NCI-H2196 (cell line): ENCODE data around the gene KSR2.
A peak's percentile ranks its signal among the peaks of the same experiment; 100 is the strongest.
"Not testable (repeated sequence)": the region's sequence is repeated elsewhere in the genome, so short reads cannot be mapped to it uniquely, and the experiment has no call there.

Experiments used
- DNase-seq: peaks from one replicate; lab custom pipeline; 2025; ENCODE audit not compliant: unreplicated experiment; lab: John Stamatoyannopoulos, UW

KSR2 gene

DNA sequence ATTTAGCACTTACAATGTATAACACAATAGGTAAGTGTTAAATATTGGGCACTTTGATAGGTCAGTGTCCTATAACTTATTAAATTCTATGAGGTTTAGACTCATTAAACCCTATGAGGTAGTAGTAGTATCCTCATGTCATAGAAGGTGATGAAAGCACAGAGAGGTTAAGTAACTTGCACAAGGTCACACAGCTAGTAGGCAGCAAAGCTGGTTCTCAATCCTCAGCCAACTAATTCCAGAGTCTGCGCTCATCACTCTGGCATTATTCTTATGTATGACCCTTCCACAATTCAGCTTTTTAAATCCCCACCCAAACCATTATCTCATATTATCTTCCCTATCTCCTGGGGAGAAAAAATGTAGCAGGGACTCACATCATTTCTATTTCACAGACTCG lies 141.1 kb downstream of the KSR2 start:
- DNase-seq, result no peak

DNA sequence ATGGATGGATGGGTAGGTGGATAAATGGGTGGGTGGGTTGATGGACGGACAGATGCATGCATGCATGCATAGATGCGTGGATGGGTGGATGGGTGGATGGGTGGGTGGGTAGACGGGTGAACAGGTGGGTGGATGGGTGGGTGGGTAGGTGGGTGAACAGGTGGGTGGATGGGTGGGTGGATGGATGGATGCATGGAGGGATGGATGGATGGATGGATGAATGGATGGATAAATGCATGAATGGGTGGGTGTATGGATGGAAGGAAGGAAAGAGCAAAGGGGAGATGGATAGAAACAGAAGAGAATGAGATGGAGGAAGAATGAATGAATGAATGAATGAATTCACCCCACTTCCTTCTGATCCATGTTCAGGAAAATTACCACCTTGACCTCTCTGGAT lies 143.0 kb downstream of the KSR2 start:
- DNase-seq, result no peak

DNA sequence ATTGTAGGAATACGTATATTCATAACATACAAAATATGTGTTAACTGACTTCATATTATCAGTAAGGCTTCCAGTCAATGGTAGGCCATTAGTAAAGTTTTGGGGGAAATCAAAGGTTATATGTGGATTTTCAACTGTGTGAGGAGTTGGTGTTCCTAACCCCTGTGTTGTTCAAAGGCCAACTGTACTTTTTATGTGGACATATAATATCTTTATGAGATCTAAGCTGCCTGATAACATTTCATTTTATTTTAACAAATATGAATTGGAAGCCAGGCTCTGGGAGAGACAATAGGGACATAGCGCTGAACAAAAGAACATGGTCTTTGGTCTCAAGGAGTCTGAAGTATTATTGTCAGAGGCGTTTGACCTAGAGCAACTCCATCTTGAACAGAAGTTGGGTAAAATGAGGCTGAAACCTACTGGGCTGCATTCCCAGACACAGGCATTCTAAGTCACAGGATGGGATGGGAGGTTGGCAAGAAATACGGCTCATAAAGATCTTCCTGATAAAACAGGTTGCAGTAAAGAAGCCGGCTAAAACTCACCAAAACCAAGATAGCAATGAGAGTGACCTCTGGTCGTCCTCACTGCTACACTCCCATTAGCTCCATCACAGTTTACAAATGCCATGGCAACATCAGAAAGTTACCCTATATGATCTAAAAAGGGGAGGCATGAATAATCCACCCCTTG lies 147.2 kb downstream of the KSR2 start:
- no peak for DNase-seq

DNA sequence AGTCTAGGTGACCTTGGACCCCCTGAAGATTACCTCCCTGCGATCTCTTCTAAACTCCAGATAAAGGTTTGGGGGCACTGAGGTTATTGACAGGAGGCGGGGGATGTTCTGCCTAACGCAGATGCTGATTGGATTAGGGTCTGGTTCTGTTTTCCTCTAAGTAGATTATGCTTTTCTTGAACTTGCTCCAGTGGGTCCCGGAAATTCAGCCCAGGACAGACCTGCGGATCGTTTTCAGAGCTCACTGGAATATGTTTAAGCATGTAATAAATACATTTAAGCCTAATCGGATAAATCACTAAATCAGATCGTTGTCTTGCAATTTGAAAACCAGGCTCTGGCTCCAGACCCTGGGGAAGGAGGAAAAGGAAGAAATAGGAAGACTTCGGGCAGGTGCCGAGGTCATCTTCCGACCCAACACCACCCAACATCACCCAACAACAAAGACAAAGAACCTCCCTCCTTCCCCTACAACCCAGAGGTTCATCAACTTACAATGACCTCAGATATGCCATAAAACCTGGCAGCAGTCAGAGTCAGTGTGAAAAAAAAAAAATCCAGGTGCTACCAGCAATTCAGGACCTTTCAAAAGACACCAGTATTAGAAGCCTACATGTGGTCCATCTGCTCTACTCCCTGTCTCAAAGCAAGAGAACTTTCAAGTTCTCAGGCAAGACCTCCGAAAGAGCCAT lies 148.4 kb downstream of the KSR2 start:
- DNase-seq, result no peak

DNA sequence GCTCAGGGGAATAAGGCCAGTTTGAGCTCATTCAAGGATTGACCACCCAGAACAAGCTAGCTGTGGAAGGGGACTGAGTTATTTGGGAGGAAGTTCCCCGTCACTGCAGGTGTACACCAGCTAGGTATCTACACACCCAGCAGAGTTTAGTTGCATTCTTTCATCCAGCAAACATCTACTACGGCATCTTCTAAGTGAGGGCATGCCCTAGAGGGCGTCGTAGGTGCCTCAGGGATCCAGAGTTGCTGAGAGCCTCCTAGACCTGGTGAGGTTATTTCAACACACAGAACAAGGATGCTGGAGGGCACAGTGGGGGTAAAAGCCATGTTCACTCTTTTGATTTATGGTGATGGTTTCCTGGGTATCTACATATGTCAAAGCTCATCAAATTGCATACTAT lies 149.6 kb downstream of the KSR2 start:
- DNase-seq, result no peak

DNA sequence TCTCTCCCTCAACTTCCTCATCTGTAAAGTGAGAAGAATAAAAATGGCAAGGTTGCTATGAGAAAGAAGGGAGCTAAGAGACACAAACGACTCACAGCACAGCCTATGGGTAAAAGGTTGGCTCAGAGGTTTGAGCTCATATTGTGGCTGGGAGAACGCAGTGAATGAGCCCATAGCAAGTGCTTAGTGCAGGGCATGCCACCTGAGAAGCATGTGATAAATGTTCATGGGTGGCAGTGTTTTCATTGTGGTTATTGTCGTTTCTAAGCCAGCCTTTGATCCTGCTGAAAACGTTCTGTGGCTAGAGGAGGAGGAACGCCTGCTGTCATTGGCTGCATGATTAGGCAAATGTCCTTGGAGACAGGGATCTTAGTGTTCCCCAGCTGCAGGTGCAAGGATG lies 150.4 kb downstream of the KSR2 start:
- DNase-seq, result peak; percentile 64

GRCh38 chr12:117809509-117809908 lies 159.3 kb downstream of the KSR2 start:
- no peak for DNase-seq

GRCh38 chr12:117807946-117808345 lies 160.8 kb downstream of the KSR2 start:
- DNase-seq, result no peak

DNA sequence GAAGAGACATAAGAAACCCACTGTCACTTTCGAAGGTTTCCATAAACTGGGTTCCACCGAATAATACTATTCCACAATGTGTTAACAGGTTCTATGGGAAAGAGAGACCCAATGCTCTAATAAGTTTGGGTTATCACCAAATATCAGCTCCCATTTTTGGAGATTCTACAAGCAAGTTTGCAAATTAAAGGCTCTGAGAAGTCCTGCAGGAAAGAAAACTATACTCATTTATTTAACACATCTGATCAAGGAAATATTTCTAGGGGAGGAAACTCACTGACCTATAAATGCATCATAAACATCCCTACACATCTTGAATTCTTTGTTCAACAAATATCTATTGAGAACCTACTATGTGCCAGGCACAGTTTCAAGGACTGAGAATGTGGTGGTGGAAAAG lies 161.4 kb downstream of the KSR2 start:
- DNase-seq, result no peak

GRCh38 chr12:117805865-117806264 lies 162.9 kb downstream of the KSR2 start:
- DNase-seq, result no peak

DNA sequence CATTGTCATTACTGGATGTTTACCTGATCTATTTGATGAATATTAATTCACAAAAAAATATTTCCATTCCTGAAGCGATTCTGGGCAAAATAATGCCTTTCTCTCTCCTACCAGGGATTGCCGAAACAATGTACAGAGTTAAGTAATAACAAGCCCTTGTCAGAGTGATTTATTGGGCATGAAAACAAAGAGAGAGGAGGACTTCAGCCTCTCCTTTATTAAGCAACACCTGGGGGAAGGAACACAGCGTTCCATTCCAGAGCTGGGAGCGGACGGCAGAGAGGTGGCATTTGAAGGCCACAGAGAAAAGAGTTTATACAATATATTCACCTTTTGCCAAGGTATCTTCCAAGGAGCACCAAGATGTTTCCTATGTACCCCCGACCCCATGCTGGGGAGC lies 165.8 kb downstream of the KSR2 start:
- DNase-seq, result no peak

- DNase-seq, result not testable (repeated sequence)
Observed at GRCh38 chr12:117800711-117801110, 168.1 kb downstream of the KSR2 start.

GRCh38 chr12:117797202-117797601 lies 171.6 kb downstream of the KSR2 start:
- DNase-seq, result no peak

GRCh38 chr12:117792877-117793424 lies 175.8 kb downstream of the KSR2 start:
- no peak for DNase-seq

DNA sequence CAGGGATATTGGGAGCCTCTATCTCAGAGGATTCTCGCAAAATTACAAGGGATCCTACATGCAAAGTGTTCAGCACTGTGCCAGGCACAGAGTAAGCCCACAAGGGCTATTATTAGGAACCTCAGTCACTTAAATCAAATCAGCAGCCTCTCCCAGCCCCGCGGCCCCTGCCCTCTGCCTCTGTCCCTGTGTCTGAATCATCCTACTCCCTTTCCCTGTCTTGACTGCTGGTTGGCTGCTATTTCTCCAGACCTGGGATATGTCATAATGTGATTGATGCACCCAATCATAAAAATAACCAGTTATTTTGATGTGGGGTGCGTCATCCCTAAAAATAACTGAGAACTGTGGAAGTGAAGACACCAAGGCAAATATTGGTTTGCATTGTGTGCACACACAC lies 176.3 kb downstream of the KSR2 start:
- DNase-seq, result no peak

GRCh38 chr12:117790948-117791347 lies 177.8 kb downstream of the KSR2 start:
- DNase-seq, result no peak

GRCh38 chr12:117790198-117790597 lies 178.6 kb downstream of the KSR2 start:
- no peak for DNase-seq

- no peak for DNase-seq
Observed at GRCh38 chr12:117789195-117789912, 179.4 kb downstream of the KSR2 start.

- no peak for DNase-seq
Observed at GRCh38 chr12:117778656-117779055, 190.1 kb downstream of the KSR2 start.

GRCh38 chr12:117774941-117775775 lies 193.6 kb downstream of the KSR2 start:
- DNase-seq, result peak; percentile 31

- no peak for DNase-seq
Observed at GRCh38 chr12:117768860-117769259, 199.9 kb downstream of the KSR2 start.
